Frontal cortex (tissue), 4 donors: ENCODE results near the gene TEDC1. TPM values are rescaled to one million over a fixed set of nuclear protein-coding genes. Genes with fewer than 3 reads are reported as not detected.

ENCODE experiments used
- DNase-seq, 2 donors: peaks; one replicate each; pipeline ENCODE4 v3.0.0; 2012; ENCODE audit warnings: low spot score in 2 of 2
- FAIRE-seq: peaks from 2 replicates; lab custom pipeline; 2012; peaks lifted over from hg19 to GRCh38; lab: Jason Lieb, UNC
- total RNA-seq: library from RNA; depleted of rRNA; stranded (reverse); fragments of >200 nt; gene quantifications from one replicate; pipeline ENCODE4 v1.2.3, GENCODE V29; 2014
- donor health status: control.
- donor health status: control.
- donor health status: control.

The TEDC1 gene
- total RNA-seq, 1 donor from 2014 or later, result 5.7 TPM

GRCh38 chr14:105472486-105472991, 18.5 kb upstream of the TEDC1 start:
- DNase-seq (no peak), FAIRE-seq (no peak)

- FAIRE-seq (no peak), DNase-seq (no peak)
These were observed 17.9 kb upstream of the TEDC1 start for GRCh38 chr14:105473033-105473676.

- DNase-seq, result peak; percentile 78 to 86
- no peak for FAIRE-seq
These were observed 17.2 kb upstream of the TEDC1 start for GRCh38 chr14:105473677-105474482.

- DNase-seq (peak; percentile 92), FAIRE-seq (no peak)
These were observed 16.4 kb upstream of the TEDC1 start, which contains the start of gene CRIP2 for GRCh38 chr14:105474483-105475268. TSS of gene CRIP2 (plus strand) at chr14:105474821. CDS start at chr14:105474863, 42 bp downstream.

- FAIRE-seq, result no peak
- peak; percentile 64 to 70 for DNase-seq
These were observed 15.6 kb upstream of the TEDC1 start for GRCh38 chr14:105475269-105476096.

- FAIRE-seq (no peak), DNase-seq (peak; percentile 80 to 92)
These were observed 14.8 kb upstream of the TEDC1 start for GRCh38 chr14:105476097-105476830.

GRCh38 chr14:105476831-105477659, 14.0 kb upstream of the TEDC1 start:
- no peak for DNase-seq
- FAIRE-seq, result no peak

GRCh38 chr14:105477660-105478397, 13.2 kb upstream of the TEDC1 start:
- DNase-seq (peak in 1 of 2 donors; percentile 75), FAIRE-seq (no peak)

GRCh38 chr14:105478398-105479251, 12.4 kb upstream of the TEDC1 start:
- FAIRE-seq, result no peak

GRCh38 chr14:105479431-105480158, 11.5 kb upstream of the TEDC1 start:
- FAIRE-seq, result no peak

More at GRCh38 chr14:105478398-105479251, 12.4 kb upstream of the TEDC1 start:
- DNase-seq, result no peak

GRCh38 chr14:105480199-105480746, 10.8 kb upstream of the TEDC1 start:
- no peak for FAIRE-seq
- DNase-seq, result peak in 1 of 2 donors; percentile 34

More at GRCh38 chr14:105479431-105480158, 11.5 kb upstream of the TEDC1 start:
- DNase-seq, result peak in 1 of 2 donors; percentile 44

- no peak for FAIRE-seq
- DNase-seq, result peak; percentile 92 to 93
These were observed 9.9 kb upstream of the TEDC1 start for GRCh38 chr14:105480807-105481801.

- DNase-seq (peak; percentile 89 to 97), FAIRE-seq (no peak)
These were observed 9.1 kb upstream of the TEDC1 start for GRCh38 chr14:105481886-105482457.
